ENCODE results near the gene CFAP77. TPM values are rescaled to one million over a fixed set of nuclear protein-coding genes. Genes with fewer than 3 reads are reported as not detected.
A peak's percentile ranks its signal among the peaks of the same experiment; 100 is the strongest.

CFAP77 gene
- total RNA-seq, 1 donor from 2014 or later = 2.0 TPM

- intact Hi-C loops (cut with DNase I) = loop anchor here (2.0 to 5.0 kb wide), 2 partner anchors 69 to 296 kb away; no protein-coding TSS in a partner anchor
- DNase-seq (no peak), ATAC-seq (ENCODE audit: poor library complexity) (no peak)
Observed at GRCh38 chr9:132505991-132506655, 96.1 kb downstream of the CFAP77 start.

DNA sequence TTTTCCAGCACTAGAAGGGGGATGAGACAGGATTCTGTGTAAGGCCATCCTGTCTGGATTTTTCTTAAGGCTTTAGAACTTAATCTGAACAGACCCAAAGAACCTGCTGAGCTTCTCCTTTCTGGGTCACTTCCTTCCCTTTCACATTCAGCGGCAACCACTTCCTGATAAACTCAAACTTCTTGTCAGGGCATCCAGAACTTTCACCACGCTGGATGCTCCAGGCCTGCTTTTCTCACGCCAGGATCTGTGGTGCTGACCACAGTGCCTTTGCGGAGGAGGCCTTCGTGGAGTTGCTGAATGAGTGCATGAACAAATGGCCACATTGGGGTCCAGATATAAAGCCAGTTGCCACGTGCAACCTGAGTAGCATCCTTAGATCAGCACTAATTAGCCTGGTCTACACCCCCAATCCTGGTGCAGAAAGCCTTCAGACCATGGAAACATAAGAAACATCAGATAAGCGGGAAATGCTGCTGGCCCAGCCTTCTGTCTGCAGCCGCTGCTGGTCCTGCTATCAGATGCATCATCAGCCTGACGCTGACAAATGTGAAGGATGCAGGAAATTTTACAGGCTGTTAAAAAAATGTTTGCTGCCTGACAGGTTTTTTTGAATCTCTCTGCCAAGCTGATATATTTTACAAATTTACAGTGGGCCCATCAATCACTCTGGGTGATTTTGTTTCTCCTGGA, 97.1 kb downstream of the CFAP77 start:
- ATAC-seq (ENCODE audit: poor library complexity) (no peak), DNase-seq (no peak)
- intact Hi-C loops (cut with DNase I) = loop anchor here (2.0 to 5.0 kb wide), 2 partner anchors 68 to 295 kb away; no protein-coding TSS in a partner anchor

DNA sequence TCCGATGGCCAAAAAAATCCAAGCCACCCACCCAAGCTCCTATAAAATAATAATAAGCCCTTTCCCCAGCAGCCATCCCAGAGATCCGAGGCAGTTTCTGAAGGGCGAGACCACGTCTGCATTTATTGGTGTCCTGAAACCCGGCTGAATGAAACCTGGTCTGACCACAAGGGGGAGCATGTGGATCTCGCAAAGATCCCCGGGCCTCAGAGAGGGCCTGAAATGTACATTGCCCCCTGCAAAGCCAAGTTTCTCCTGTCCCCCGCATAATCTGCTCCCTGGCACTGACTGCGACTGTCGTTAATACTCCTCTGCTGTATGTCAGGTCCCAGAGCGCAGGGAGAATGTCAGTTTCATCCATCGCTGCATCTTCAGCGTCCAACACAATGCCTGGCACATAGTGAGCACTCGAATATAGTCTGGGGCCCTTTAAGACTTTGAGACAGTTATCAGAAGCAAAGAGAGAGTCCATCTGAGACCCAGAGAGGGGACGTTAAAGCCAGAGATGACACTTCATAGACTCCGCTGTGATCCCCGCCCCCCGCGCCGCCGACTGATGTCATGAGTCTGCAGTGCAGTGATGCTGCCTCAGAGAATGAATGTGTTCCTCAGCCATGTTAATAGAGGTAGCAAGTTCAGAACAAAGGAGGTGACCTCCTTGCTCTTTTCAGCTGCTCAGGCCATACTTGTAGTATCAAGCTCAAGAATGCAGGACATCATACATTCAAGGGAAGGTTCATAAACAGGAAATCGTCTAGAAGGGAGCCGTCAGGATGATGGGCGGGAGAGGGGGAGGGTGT, 97.9 kb downstream of the CFAP77 start:
- DNase-seq (peak; percentile 67), ATAC-seq (ENCODE audit: poor library complexity) (peak; percentile 83)
- intact Hi-C loops (cut with DNase I) = loop anchor here (2.0 to 5.0 kb wide), 2 partner anchors 67 to 294 kb away; no protein-coding TSS in a partner anchor

DNA sequence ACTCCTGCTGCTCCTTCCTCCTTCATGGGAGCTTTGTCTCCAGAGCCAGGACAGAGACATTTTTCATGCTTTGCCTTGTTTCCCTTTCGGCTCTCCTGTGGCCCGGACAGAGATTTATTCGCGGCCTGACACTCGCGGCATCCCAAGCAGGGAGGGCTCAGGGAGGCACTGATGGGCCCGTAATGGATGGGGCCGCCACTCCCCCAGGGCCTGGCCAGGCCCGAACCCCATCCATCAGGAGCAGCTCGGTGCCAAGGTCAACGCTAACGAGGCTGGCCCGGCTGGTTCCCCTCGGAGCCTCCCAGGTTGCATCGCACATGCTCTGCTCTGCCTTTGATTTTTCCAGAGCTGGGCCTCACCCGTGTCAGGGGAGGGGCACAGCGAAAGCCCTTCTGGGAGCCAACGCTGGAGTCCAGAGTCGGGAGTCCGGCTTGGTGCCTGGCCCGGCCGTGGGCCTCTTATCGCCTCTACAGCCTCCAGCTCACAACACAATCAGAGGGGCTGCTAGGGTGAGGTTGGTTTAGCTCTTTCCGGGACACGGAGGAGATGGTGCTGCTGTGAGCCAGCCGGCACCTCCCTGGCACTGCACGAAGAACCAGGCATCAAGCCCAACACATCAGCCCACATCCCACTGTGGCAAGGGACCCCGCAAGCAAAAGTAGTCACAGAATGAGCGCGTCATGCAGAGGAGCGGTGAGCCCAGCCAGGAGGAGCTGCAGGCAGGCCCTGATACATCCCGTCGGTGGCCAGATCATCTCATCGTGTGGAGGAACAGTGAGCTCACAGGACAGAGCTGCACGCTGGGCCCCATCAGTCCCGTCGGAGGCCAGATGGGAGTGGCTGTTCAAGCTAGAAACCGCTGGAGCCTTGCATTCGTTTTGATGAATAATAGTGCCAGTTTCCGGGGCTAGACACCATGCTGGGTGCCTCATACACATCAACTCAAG, 100.2 kb downstream of the CFAP77 start:
- DNase-seq (no peak), ATAC-seq (ENCODE audit: poor library complexity) (no peak)
- intact Hi-C loops (cut with DNase I) = loop anchor here (5.0 kb wide), 1 partner anchor 292 kb away; no protein-coding TSS in a partner anchor

DNA sequence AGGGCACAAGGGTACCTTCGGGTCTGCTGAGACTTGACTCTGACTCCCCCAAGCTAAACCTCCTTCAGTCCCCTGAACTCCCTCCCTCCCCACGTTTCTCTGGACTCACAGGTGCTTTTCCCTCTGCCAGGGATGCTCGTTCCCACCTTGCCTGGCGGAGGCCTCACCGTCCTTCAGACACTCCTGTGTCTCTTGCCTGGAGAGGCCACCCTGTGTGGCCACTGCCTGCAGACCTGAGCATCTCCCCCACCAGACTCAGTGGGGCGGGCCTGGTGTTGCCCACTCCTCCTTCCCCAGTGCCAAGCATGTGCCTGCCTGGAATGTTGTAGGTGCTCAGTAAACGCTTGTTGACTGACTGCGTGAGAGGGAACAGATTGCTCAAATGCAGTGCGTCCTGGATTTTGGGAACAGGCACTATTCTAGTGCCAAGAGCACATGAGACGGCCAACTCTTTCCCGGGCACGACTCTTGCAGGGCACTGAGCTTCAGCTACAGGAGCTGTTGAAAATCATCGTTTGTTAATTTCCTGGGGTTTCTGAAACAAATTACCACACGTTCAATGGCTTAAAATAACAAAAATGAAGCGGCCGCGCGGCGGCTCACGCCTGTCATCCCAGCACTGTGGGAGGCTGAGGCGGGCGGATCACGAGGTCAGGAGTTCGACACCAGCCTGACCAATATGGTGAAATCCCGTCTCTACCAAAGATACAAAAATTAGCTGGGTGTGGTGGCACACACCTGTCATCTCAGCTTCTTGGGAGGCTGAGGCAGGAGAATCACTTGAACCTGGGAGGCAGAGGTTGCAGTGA, 101.4 kb downstream of the CFAP77 start:
- no peak for ATAC-seq (ENCODE audit: poor library complexity)

DNA sequence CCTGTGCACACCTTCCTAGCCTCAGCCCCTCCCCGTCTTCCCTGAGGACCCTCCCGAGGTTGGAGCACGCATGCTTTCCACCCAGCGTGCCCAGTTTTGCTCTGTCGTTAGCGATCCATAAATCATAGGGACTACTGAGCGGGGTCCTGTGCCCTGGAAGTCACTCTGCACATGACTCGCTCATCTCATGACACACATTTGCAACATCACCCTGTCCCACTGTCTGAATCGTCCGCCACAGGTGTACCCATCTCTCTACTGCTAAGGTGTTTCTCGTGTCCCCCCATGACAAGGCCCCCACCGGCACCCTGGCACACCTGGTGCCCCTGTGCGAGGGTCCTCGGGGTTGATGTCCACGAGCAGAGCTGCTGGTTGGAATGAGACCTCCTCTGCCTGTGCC, 103.4 kb downstream of the CFAP77 start:
- intact Hi-C loops (cut with DNase I) = no loop called here
- ATAC-seq (ENCODE audit: poor library complexity) (no peak), DNase-seq (no peak)

More for the DNA sequence above, 101.4 kb downstream of the CFAP77 start:
- no peak for DNase-seq
- intact Hi-C loops (cut with DNase I) = no loop called here

DNA sequence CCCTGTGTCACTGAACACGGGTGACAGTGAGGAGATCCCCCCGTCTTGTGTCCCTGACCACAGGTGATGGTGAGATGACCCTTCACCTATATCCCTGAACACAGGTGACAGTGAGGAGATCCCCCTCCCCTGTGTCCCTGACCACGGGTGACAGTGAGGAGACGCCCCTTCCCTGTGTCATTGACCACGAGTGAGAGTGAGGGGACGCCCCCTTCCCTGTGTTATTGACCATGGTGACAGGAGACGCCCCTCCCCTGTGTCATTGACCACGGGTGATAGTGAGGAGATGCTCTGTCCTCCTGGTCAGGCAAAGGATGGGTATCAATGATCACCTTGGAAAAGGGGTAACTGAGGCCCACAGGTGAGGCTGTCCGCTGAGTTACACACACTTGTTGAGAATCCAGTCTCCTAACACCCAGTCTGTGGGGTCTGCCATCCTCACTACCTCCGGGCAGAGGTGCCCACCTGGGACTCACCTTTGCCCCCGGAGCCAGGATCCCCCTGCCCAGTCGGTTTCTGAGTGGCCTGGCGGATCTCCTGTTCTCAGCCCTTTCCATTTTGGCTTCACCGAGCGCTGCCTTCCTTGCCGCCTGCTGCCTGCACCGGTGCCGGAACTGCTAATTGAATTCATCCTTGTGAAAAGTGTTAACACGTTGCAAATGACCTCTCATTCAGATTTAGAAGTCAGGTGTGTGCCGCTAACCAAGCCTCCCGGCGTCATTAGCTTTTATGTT, 104.2 kb downstream of the CFAP77 start:
- intact Hi-C loops (cut with DNase I) = no loop called here
- ATAC-seq (ENCODE audit: poor library complexity) = no peak
- no peak for DNase-seq

- DNase-seq (no peak), ATAC-seq (ENCODE audit: poor library complexity) (no peak)
- intact Hi-C loops (cut with DNase I) = no loop called here
Observed at GRCh38 chr9:132514821-132515220, 104.8 kb downstream of the CFAP77 start.

DNA sequence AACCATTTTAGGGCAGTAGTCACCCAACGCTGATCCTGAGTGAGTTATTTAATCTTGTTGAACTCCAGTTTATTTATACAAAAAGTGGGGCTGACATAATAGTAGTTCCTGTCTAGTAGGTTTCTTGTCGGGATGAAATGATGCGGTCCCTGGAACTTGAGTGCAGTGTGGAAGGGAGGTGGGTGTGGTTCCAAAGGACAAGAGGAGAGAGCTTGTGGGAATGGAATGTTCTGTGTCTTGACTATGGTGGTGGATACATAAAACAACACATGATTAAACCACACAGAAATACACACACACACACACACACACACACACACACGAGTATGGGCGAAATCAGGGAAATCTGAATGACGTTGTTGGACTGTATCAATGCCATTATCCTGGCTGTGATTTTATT, 106.3 kb downstream of the CFAP77 start:
- intact Hi-C loops (cut with DNase I) = no loop called here
- no peak for ATAC-seq (ENCODE audit: poor library complexity)
- no peak for DNase-seq

- DNase-seq (no peak), ATAC-seq (ENCODE audit: poor library complexity) (no peak)
- intact Hi-C loops (cut with DNase I) = no loop called here
Observed at GRCh38 chr9:132516911-132517310, 106.9 kb downstream of the CFAP77 start.

- no peak for ATAC-seq (ENCODE audit: poor library complexity)
- intact Hi-C loops (cut with DNase I) = no loop called here
- no peak for DNase-seq
Observed at GRCh38 chr9:132517815-132518550, 108.0 kb downstream of the CFAP77 start.

- DNase-seq (no peak), ATAC-seq (ENCODE audit: poor library complexity) (no peak)
- intact Hi-C loops (cut with DNase I) = no loop called here
Observed at GRCh38 chr9:132518626-132519025, 108.6 kb downstream of the CFAP77 start.

- intact Hi-C loops (cut with DNase I) = no loop called here
- DNase-seq = no peak
- ATAC-seq (ENCODE audit: poor library complexity) = no peak
Observed at GRCh38 chr9:132519033-132519432, 109.0 kb downstream of the CFAP77 start.

- ATAC-seq (ENCODE audit: poor library complexity) = no peak
- intact Hi-C loops (cut with DNase I) = no loop called here
- DNase-seq = no peak
Observed at GRCh38 chr9:132520612-132521011, 110.6 kb downstream of the CFAP77 start.

GRCh38 chr9:132525308-132526023, 115.5 kb downstream of the CFAP77 start:
- ATAC-seq (ENCODE audit: poor library complexity) (no peak), DNase-seq (no peak)
- intact Hi-C loops (cut with DNase I) = no loop called here

GRCh38 chr9:132531195-132531594, 121.2 kb downstream of the CFAP77 start:
- no peak for ATAC-seq (ENCODE audit: poor library complexity)
- no peak for DNase-seq

More at GRCh38 chr9:132531195-132531594, 121.2 kb downstream of the CFAP77 start:
- intact Hi-C loops (cut with DNase I) = no loop called here

Data from Right ventricle myocardium superior (tissue), 1 donor.